Peyer's patch (tissue), 4 donors: ENCODE measurements around the gene MYBBP1A.

ENCODE experiments used
- CTCF ChIP-seq, 6 experiments: fragments of 450-650 bp in 4 of 6; fragments of 200-600 bp in 2 of 6; sonication (generic) in 1 of 6; IDR thresholded peaks; one replicate each; pipeline ENCODE4 v1.5.1; 2017 to 2019; ENCODE audit warnings: antibody characterized with exemption in 6 of 6, mild to moderate bottlenecking in 3 of 6, moderate library complexity in 1 of 6
- POLR2A ChIP-seq, 2 donors: fragments of 450-650 bp; IDR thresholded peaks; one replicate each; pipeline ENCODE4 v1.5.1; 2017; ENCODE audit warnings: antibody characterized with exemption in 2 of 2, mild to moderate bottlenecking in 2 of 2, moderate library complexity in 2 of 2

- no peak for TF ChIP-seq CTCF (IDR thresholded peaks at IDR 0.05)
- no peak for TF ChIP-seq POLR2A (IDR thresholded peaks at IDR 0.05)
These were observed 66.1 kb downstream of the MYBBP1A start for GRCh38 chr17:4488989-4489595.
